Smooth muscle cell (in vitro differentiated cells): ENCODE data around the gene OPN1SW. TPM values are rescaled to one million over a fixed set of nuclear protein-coding genes. Genes with fewer than 3 reads are reported as not detected.
A peak's percentile ranks its signal among the peaks of the same experiment; 100 is the strongest.

Source experiments
- DNase-seq: peaks from one replicate; lab custom pipeline; 2025; ENCODE audit not compliant: unreplicated experiment; lab: John Stamatoyannopoulos, UW
- H2AFZ ChIP-seq: fragments of 200-600 bp; sonication (generic); 2 replicates; pipeline ENCODE4 v1.6.0; 2016; ENCODE audit warnings: antibody characterized with exemption, low read depth, mild to moderate bottlenecking
- H3F3A ChIP-seq: fragments of 200-600 bp; sonication (generic); 2 replicates; pipeline ENCODE4 v1.6.0; 2017; ENCODE audit warnings: antibody characterized with exemption, low read depth
- H3K27ac ChIP-seq: fragments of 200-600 bp; sonication (generic); 2 replicates; pipeline ENCODE4 v1.5.1; 2016; ENCODE audit warnings: low read depth, mild to moderate bottlenecking
- H3K27me3 ChIP-seq: fragments of 200-600 bp; sonication (generic); 2 replicates; pipeline ENCODE4 v1.6.1; 2016; ENCODE audit warnings: low read depth, mild to moderate bottlenecking
- H3K36me3 ChIP-seq: fragments of 200-600 bp; sonication (generic); 2 replicates; pipeline ENCODE4 v1.5.1; 2016; ENCODE audit warnings: low read depth
- H3K4me1 ChIP-seq: fragments of 200-600 bp; sonication (generic); 2 replicates; pipeline ENCODE4 v1.5.1; 2016; ENCODE audit warnings: low read depth
- H3K4me2 ChIP-seq: fragments of 200-600 bp; sonication (generic); 2 replicates; pipeline ENCODE4 v1.6.0; 2016; ENCODE audit warnings: mild to moderate bottlenecking
- H3K4me3 ChIP-seq: fragments of 200-600 bp; sonication (generic); 2 replicates; pipeline ENCODE4 v1.5.1; 2016; ENCODE audit warnings: mild to moderate bottlenecking
- H3K79me2 ChIP-seq: fragments of 200-600 bp; sonication (generic); 2 replicates; pipeline ENCODE4 v1.6.0; 2016; ENCODE audit warnings: low read depth, mild to moderate bottlenecking
- H3K9ac ChIP-seq: fragments of 200-600 bp; sonication (generic); 2 replicates; pipeline ENCODE4 v1.6.0; 2016; ENCODE audit warnings: low read depth
- H3K9me3 ChIP-seq: fragments of 200-600 bp; sonication (generic); replicated peaks from 2 replicates; pipeline ENCODE4 v1.5.1; 2016; ENCODE audit warnings: low read depth
- H4K20me1 ChIP-seq: fragments of 200-600 bp; sonication (generic); 2 replicates; pipeline ENCODE4 v1.6.0; 2016; ENCODE audit warnings: low read depth
- WGBS: methylation state at CpG from one replicate; pipeline ENCODE4 v1.1.7; 2016; ENCODE audit warnings: low lambda C conversion rate; 5-methylcytosine and 5-hydroxymethylcytosine counted together
- polyA plus RNA-seq: library from polyadenylated mRNA; unstranded; fragments of >200 nt; fragmentation: Nextera tagmentation; extraction: Ambion mirVana; gene quantifications from 2 replicates; pipeline ENCODE4 v1.2.1, GENCODE V29; 2016
- total RNA-seq: library from RNA; depleted of rRNA; stranded (reverse); fragments of >200 nt; gene quantifications from 2 replicates; pipeline ENCODE4 v1.2.3, GENCODE V29; 2014
- TF ChIP-seq, protein P1 (sequence below): fragments of 200-600 bp; sonication (generic); IDR thresholded peaks from 2 replicates; pipeline ENCODE4 v1.5.1; 2017; ENCODE audit warnings: borderline replicate concordance, mild to moderate bottlenecking, antibody characterized with exemption; ENCODE audit not compliant: insufficient read depth, poor library complexity, severe bottlenecking

The OPN1SW gene
- total and polyA plus RNA-seq, 2 experiments from 2014 or later: 1.7 TPM; not detected in 1

DNA sequence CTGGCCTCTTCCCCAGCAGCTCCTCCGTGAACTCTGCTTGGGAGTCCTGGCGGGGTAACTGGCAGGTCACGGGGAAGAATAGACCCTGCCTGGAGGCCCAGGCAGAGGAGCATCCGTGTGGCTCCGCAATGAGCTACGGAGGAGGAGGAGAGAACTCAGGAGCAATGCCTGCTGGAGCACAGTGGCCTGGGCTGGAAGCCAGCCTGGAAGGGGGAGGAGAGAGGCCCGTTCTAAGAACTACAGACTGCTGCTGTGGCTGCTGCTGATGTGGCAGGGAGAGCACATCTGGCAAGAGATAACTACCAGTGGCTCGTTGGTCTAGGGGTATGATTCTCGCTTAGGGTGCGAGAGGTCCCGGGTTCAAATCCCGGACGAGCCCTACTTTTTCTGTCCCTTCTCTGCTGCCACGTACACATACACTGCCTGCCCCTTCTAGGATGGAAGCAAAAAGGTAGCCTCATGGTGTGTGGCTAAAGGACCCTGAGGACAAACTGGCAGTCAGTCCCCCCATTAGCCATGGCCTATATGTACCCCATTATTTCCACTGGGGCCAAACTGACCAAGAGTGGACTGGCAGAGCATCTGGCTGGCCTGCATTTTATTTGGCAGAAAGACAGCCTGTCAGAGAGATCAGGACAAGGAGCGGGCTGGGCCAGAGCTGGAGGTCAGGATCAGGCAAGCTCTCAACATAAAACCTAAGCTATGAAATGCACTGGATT lies 7.7 kb upstream of the OPN1SW start:
- Histone ChIP-seq H2AFZ (no peak overlapping the region), H3K4me3 (no peak overlapping the region), H4K20me1 (no peaks in the 10 kb centered on the region), H3K79me2 (no peaks in the 10 kb centered on the region), H3K9ac (no peak overlapping the region), H3F3A (no peaks in the 10 kb centered on the region), H3K4me1 (no peaks in the 10 kb centered on the region), H3K9me3 (no peaks in the 10 kb centered on the region), H3K27ac (no peak overlapping the region), H3K4me2 (peak overlapping the region; percentile 44), H3K36me3 (no peaks in the 10 kb centered on the region), H3K27me3 (no peaks in the 10 kb centered on the region)
- DNase-seq: peak; percentile 52
- WGBS: 14% methylated on average over 15 of the region's 15 CpGs
- TF ChIP-seq, protein P1, sequence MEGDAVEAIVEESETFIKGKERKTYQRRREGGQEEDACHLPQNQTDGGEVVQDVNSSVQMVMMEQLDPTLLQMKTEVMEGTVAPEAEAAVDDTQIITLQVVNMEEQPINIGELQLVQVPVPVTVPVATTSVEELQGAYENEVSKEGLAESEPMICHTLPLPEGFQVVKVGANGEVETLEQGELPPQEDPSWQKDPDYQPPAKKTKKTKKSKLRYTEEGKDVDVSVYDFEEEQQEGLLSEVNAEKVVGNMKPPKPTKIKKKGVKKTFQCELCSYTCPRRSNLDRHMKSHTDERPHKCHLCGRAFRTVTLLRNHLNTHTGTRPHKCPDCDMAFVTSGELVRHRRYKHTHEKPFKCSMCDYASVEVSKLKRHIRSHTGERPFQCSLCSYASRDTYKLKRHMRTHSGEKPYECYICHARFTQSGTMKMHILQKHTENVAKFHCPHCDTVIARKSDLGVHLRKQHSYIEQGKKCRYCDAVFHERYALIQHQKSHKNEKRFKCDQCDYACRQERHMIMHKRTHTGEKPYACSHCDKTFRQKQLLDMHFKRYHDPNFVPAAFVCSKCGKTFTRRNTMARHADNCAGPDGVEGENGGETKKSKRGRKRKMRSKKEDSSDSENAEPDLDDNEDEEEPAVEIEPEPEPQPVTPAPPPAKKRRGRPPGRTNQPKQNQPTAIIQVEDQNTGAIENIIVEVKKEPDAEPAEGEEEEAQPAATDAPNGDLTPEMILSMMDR: no peak

DNA sequence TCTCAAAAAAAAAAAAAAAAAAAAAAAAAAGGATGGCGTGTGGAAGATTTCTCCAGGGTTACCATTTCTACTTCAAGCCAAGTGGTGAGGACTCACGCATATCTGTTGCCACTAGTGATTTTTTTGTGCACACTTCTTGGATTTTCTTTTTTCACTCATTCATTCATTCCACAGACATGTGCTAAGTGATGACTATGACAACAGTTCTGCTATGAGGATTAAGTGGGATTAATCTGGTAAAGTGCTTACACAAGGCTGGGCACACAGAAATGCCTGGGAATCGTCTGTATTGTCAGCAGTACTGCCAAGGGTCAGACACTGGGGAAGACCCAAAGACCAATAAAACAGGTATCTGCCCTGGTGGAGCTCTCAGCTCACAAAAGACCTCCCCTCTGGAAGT lies 6.3 kb upstream of the OPN1SW start:
- no peak overlapping the region for H3K27ac ChIP-seq

DNA sequence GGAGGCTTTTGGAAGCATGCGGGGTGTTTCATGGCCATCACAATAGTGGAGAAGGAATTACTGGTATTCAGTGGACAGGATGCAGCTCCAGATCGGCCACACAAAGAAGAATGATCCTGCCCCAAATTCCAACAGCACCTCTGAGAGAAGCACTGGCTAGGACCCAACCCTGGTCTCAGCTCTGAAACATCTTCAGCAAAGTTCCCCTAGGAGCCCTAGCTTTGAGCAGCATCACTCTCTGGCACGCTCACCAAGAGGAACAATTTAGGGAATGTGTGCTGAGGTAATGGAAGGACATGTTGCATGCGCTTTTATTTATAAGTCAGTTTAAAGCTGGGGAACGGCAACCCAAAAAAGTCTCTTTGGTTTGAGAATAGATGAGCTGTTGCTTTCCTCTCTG lies 5.5 kb upstream of the OPN1SW start:
- WGBS: 93% methylated on average over 5 of the region's 5 CpGs
- H3K4me2 ChIP-seq: no peak overlapping the region
- no peak overlapping the region for H2AFZ ChIP-seq
- peaks cover 6% of the 10 kb centered on the region for H3K9me3 ChIP-seq
- no peak overlapping the region for H3K9ac ChIP-seq
- H3K36me3 ChIP-seq: no peaks in the 10 kb centered on the region
- TF ChIP-seq, protein P1: no peak
- DNase-seq: no peak
- no peaks in the 10 kb centered on the region for H3K79me2 ChIP-seq
- H3F3A ChIP-seq: peaks cover 3% of the 10 kb centered on the region
- H3K4me3 ChIP-seq: no peak overlapping the region
- no peaks in the 10 kb centered on the region for H3K4me1 ChIP-seq
- no peaks in the 10 kb centered on the region for H3K27me3 ChIP-seq
- no peaks in the 10 kb centered on the region for H4K20me1 ChIP-seq
- peak overlapping the region; percentile 4 for H3K27ac ChIP-seq

More for the DNA sequence above, 6.3 kb upstream of the OPN1SW start:
- no peaks in the 10 kb centered on the region for H3F3A ChIP-seq
- peaks cover 6% of the 10 kb centered on the region for H3K9me3 ChIP-seq
- no peak overlapping the region for H3K4me3 ChIP-seq
- H3K36me3 ChIP-seq: no peaks in the 10 kb centered on the region
- TF ChIP-seq, protein P1: no peak
- no peaks in the 10 kb centered on the region for H3K4me1 ChIP-seq
- 46% methylated on average over 3 of the region's 3 CpGs for WGBS
- H3K4me2 ChIP-seq: no peak overlapping the region
- no peak overlapping the region for H2AFZ ChIP-seq
- H4K20me1 ChIP-seq: no peaks in the 10 kb centered on the region
- no peak for DNase-seq
- no peak overlapping the region for H3K9ac ChIP-seq
- no peaks in the 10 kb centered on the region for H3K27me3 ChIP-seq
- no peaks in the 10 kb centered on the region for H3K79me2 ChIP-seq

DNA sequence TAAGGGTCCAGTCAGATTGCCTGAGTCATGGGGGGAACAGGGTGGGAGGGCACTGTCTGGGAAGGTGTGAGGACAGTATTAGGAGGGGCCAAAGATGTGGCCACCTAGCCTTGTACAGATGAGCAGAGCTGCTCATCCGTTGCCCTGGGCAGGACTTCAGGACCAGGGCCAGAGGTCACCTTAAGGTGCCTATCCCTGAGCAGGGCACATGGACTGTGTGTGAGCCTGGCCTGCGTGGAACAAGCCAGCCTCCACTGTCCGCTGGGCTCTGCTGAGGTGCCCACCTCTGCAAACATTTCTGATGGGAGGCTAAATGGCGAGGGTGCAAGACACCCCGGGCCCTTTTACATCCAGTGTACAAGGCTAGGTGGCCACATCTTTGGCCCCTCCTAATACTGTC lies 3.4 kb upstream of the OPN1SW start:
- 100% methylated on average over 5 of the region's 5 CpGs for WGBS
- TF ChIP-seq, protein P1: no peak

More for the DNA sequence above, 3.4 kb upstream of the OPN1SW start:
- Histone ChIP-seq H3K4me3 (no peak overlapping the region), H3K27me3 (no peaks in the 10 kb centered on the region), H3F3A (peaks cover 18% of the 10 kb centered on the region), H3K9ac (no peak overlapping the region), H3K4me2 (no peak overlapping the region), H3K79me2 (no peaks in the 10 kb centered on the region), H3K36me3 (no peaks in the 10 kb centered on the region), H3K27ac (no peak overlapping the region), H3K9me3 (peaks cover 6% of the 10 kb centered on the region), H2AFZ (no peak overlapping the region), H4K20me1 (peaks cover 6% of the 10 kb centered on the region), H3K4me1 (no peaks in the 10 kb centered on the region)
- DNase-seq: no peak
